ENCODE results near the gene FLOT2. TPM values are rescaled to one million over a fixed set of nuclear protein-coding genes. Genes with fewer than 3 reads are reported as not detected.

Gene FLOT2
- total and polyA plus RNA-seq, 2 donors (not counting 1 experiment from before 2014, with no cell fraction given): 196 to 270 TPM

DNA sequence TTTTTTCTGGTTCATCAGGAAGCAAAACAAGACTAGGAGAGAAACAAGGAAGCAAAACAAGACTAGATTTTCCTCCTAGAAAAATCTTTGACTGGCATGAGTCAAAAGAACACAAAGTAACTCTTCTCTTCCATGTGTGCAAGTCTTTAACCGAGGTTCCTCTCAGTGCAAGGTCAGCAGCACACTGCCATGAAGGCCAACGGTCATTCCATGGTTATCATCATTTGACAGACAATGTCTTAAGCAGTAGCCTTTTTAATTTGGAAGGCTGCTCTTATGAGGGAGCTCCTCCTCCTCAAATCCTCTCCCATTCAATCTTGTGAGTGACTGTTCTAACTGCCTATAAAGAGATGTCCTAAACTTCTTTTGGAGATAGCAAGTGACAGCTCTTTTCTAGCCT, 20.8 kb upstream of the FLOT2 start:
- intact Hi-C loops (cut with micrococcal nuclease): no loop called here

DNA sequence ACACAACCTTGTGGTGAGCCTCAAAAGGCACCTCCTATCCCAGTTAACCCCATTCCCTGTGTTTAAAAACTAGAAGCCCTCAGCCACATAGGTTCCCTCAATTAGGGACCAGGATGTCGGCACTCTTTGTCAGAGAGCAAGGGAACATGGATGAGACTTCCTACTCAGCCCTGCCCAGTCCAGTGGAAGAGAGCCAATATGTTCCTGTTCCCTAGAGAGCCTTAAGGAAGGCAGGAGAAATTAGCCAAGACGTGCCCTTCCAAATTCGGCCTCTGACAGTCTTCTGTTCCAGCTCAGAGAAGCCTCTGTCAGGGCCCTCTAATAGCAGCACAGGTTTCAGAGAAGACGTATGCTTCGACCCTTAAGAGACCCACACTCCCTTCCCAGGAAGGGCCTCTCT, 19.9 kb upstream of the FLOT2 start:
- ChIA-PET CTCF (interaction anchor here (1.0 to 5.6 kb wide), 11 partner anchors 8 to 202 kb away, joined by 3 to 124 read pairs (median 6); partner anchors contain the start of genes NEK8 and TLCD1), POLR2A (no interaction called here)
- no peak overlapping the region for H2AFZ ChIP-seq (ENCODE audit: insufficient read depth, low read depth, low read length, poor library complexity, severe bottlenecking)
- intact Hi-C loops (cut with micrococcal nuclease): no loop called here
- peaks cover 5 to 95% of the 10 kb centered on the region in 2 experiments for H3K36me3 ChIP-seq (replicated peaks in 1 of 2; ENCODE audit: control extremely low read depth in 1 of 2, control insufficient read depth in 1 of 2, extremely low read depth in 1 of 2, insufficient read depth in 2 of 2, low read length in 1 of 2)
- H3K4me3 ChIP-seq (ENCODE audit: control extremely low read depth in 1 of 5, extremely low read depth in 1 of 5, insufficient read depth in 1 of 5, low read depth in 2 of 5, low read length in 4 of 5): no peak overlapping the region
- Mint-ChIP-seq H3K9me3 (ENCODE audit: insufficient read depth) (no peaks in the 10 kb centered on the region), H3K27me3 (no peaks in the 10 kb centered on the region), H3K27ac (no peak overlapping the region), H3K4me3 (no peak overlapping the region), H3K4me1 (peaks cover 2% of the 10 kb centered on the region)
- peaks cover 11% of the 10 kb centered on the region for H4K20me1 ChIP-seq (ENCODE audit: control insufficient read depth, insufficient read depth, low read length, poor library complexity, severe bottlenecking)
- no peaks in the 10 kb centered on the region for H3K27me3 ChIP-seq (replicated peaks in 1 of 4; ENCODE audit: control extremely low read depth in 1 of 4, control insufficient read depth in 3 of 4, insufficient read depth in 4 of 4, low read length in 3 of 4)
- DNase-seq (no peak), ATAC-seq (ENCODE audit: low read depth) (no peak)
- H3K27ac ChIP-seq (ENCODE audit: low read length in 2 of 2): no peak overlapping the region
- 96% methylated on average over 5 of the region's 5 CpGs for WGBS (ENCODE audit: insufficient coverage)
- H3K4me1 ChIP-seq (ENCODE audit: control insufficient read depth in 2 of 2, insufficient read depth in 2 of 2, low read length in 2 of 2): no peaks in the 10 kb centered on the region
- no peak overlapping the region for H3K9ac ChIP-seq (ENCODE audit: low read length)
- TF ChIP-seq, protein P1, sequence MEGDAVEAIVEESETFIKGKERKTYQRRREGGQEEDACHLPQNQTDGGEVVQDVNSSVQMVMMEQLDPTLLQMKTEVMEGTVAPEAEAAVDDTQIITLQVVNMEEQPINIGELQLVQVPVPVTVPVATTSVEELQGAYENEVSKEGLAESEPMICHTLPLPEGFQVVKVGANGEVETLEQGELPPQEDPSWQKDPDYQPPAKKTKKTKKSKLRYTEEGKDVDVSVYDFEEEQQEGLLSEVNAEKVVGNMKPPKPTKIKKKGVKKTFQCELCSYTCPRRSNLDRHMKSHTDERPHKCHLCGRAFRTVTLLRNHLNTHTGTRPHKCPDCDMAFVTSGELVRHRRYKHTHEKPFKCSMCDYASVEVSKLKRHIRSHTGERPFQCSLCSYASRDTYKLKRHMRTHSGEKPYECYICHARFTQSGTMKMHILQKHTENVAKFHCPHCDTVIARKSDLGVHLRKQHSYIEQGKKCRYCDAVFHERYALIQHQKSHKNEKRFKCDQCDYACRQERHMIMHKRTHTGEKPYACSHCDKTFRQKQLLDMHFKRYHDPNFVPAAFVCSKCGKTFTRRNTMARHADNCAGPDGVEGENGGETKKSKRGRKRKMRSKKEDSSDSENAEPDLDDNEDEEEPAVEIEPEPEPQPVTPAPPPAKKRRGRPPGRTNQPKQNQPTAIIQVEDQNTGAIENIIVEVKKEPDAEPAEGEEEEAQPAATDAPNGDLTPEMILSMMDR (IDR thresholded peaks at IDR 0.05): no peak
- peaks cover 6% of the 10 kb centered on the region for H3K79me2 ChIP-seq (ENCODE audit: control insufficient read depth, insufficient read depth, low read length)
- no peak overlapping the region for H3K4me2 ChIP-seq (replicated peaks; ENCODE audit: low read depth, low read length, poor library complexity, severe bottlenecking)
- H3K9me3 ChIP-seq (ENCODE audit: control extremely low read depth in 1 of 3, control insufficient read depth in 2 of 3, insufficient read depth in 1 of 3, low read length in 2 of 3): no peaks in the 10 kb centered on the region

More for the DNA sequence above, 20.8 kb upstream of the FLOT2 start:
- H3K9me3 ChIP-seq (ENCODE audit: control extremely low read depth in 1 of 3, control insufficient read depth in 2 of 3, insufficient read depth in 1 of 3, low read length in 2 of 3): no peaks in the 10 kb centered on the region
- ChIA-PET CTCF (interaction anchor here (0.9 to 5.6 kb wide), 8 partner anchors 9 to 203 kb away, joined by 3 to 124 read pairs (median 4); partner anchors contain the start of gene FLOT2), POLR2A (interaction anchor here (1.1 kb wide), 1 partner anchor 192 kb away, joined by 15 read pairs; the partner anchor contains the start of gene TLCD1)
- Mint-ChIP-seq H3K27me3 (no peaks in the 10 kb centered on the region), H3K9me3 (ENCODE audit: insufficient read depth) (no peaks in the 10 kb centered on the region), H3K27ac (no peak overlapping the region), H3K4me3 (no peak overlapping the region), H3K4me1 (peaks cover 2% of the 10 kb centered on the region)
- no peak overlapping the region for H2AFZ ChIP-seq (ENCODE audit: insufficient read depth, low read depth, low read length, poor library complexity, severe bottlenecking)
- DNase-seq (no peak), ATAC-seq (ENCODE audit: low read depth) (no peak)
- no peaks in the 10 kb centered on the region for H3K4me1 ChIP-seq (ENCODE audit: control insufficient read depth in 2 of 2, insufficient read depth in 2 of 2, low read length in 2 of 2)
- no peaks in the 10 kb centered on the region for H3K27me3 ChIP-seq (replicated peaks in 1 of 4; ENCODE audit: control extremely low read depth in 1 of 4, control insufficient read depth in 3 of 4, insufficient read depth in 4 of 4, low read length in 3 of 4)
- no peak overlapping the region for H3K27ac ChIP-seq (ENCODE audit: low read length in 2 of 2)
- H4K20me1 ChIP-seq (ENCODE audit: control insufficient read depth, insufficient read depth, low read length, poor library complexity, severe bottlenecking): peaks cover 11% of the 10 kb centered on the region
- H3K36me3 ChIP-seq (replicated peaks in 1 of 2; ENCODE audit: control extremely low read depth in 1 of 2, control insufficient read depth in 1 of 2, extremely low read depth in 1 of 2, insufficient read depth in 2 of 2, low read length in 1 of 2): peaks cover 3 to 95% of the 10 kb centered on the region in 2 experiments
- no peak overlapping the region for H3K4me3 ChIP-seq (ENCODE audit: control extremely low read depth in 1 of 5, extremely low read depth in 1 of 5, insufficient read depth in 1 of 5, low read depth in 2 of 5, low read length in 4 of 5)
- H3K9ac ChIP-seq (ENCODE audit: low read length): no peak overlapping the region
- no CpG with 5 or more reads among the region's 2 CpGs for WGBS (ENCODE audit: insufficient coverage)
- H3K4me2 ChIP-seq (replicated peaks; ENCODE audit: low read depth, low read length, poor library complexity, severe bottlenecking): no peak overlapping the region
- peaks cover 11% of the 10 kb centered on the region for H3K79me2 ChIP-seq (ENCODE audit: control insufficient read depth, insufficient read depth, low read length)
- no peak for TF ChIP-seq EZH2 (IDR thresholded peaks at IDR 0.05; ENCODE audit: borderline replicate concordance, insufficient read depth, low read depth, low read length, poor library complexity, severe bottlenecking)
- TF ChIP-seq, protein P1 (IDR thresholded peaks at IDR 0.05): no peak

Data from B cell (primary cell).